ENCODE measurements around the gene PLEKHA7.

PLEKHA7 gene

DNA sequence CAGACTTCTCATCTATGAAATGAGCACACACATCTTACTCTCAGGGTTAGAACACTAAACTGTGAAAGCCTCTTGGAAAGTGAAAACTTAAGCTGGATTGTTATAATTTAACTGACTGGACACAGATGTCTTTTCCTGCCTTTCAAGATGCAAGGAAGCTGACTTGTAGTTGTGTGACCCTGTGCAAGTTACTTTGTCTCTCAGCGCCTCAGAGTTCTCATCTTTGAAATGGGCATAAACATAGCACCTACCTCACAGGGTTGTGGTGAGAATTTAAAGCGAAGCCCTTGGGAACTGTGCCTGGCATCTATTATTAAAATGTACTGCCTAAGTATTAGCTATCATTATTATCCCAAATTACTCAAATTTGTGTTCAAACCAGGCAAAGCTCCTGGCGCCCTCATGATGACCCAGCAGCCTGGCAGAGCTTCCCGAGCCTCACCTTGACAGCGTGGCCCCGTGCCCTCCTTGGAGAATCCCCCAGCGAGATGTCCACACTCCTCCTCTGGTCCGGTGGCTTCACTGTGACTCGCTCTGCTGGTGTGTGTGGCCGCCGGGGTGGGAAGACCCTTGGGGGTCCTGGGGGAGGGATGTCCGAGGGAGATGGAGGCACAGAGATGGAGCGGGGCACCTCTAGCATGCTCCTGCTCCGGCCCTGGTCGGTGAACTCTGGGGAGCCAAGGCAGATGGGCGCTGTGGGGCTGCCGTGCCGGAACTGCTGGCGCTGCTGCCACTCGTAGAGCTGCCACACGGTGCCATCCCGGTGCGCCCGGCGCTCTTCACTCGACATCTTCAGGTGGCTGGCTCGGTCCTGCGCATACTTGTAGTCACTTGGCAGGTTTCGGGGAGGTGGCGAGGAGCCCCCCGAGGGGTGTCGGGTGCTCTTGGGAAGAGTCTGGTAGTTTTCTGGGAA, 197.6 kb downstream of the PLEKHA7 start:
- Histone ChIP-seq H3K27ac (ENCODE audit: poor library complexity, severe bottlenecking) (no peak overlapping the region), H3K27me3 (ENCODE audit: insufficient read depth, poor library complexity, severe bottlenecking) (no peaks in the 10 kb centered on the region), H3K9me3 (ENCODE audit: severe bottlenecking) (no peaks in the 10 kb centered on the region), H3K4me3 (ENCODE audit: severe bottlenecking) (no peak overlapping the region), H3K36me3 (ENCODE audit: low read depth) (no peaks in the 10 kb centered on the region), H3K4me1 (ENCODE audit: insufficient read depth, poor library complexity, severe bottlenecking) (no peaks in the 10 kb centered on the region)
- ATAC-seq (ENCODE audit: low read depth) (no peak), DNase-seq (ENCODE audit: low spot score) (no peak)
- no peak for TF ChIP-seq CTCF (IDR thresholded peaks at IDR 0.05; ENCODE audit: poor library complexity, severe bottlenecking)

- Histone ChIP-seq H3K27ac (ENCODE audit: poor library complexity, severe bottlenecking) (no peak overlapping the region), H3K4me3 (ENCODE audit: severe bottlenecking) (no peak overlapping the region), H3K36me3 (ENCODE audit: low read depth) (no peaks in the 10 kb centered on the region), H3K27me3 (ENCODE audit: insufficient read depth, poor library complexity, severe bottlenecking) (no peaks in the 10 kb centered on the region), H3K9me3 (ENCODE audit: severe bottlenecking) (no peaks in the 10 kb centered on the region), H3K4me1 (ENCODE audit: insufficient read depth, poor library complexity, severe bottlenecking) (no peaks in the 10 kb centered on the region)
- no peak for TF ChIP-seq CTCF (IDR thresholded peaks at IDR 0.05; ENCODE audit: poor library complexity, severe bottlenecking)
- no peak for DNase-seq (ENCODE audit: low spot score)
- ATAC-seq (ENCODE audit: low read depth): no peak
These were observed 199.0 kb downstream of the PLEKHA7 start for GRCh38 chr11:16815047-16815767.

GRCh38 chr11:16814410-16815046, 199.7 kb downstream of the PLEKHA7 start:
- Histone ChIP-seq H3K4me3 (ENCODE audit: severe bottlenecking) (no peak overlapping the region), H3K4me1 (ENCODE audit: insufficient read depth, poor library complexity, severe bottlenecking) (no peaks in the 10 kb centered on the region), H3K9me3 (ENCODE audit: severe bottlenecking) (no peaks in the 10 kb centered on the region), H3K27ac (ENCODE audit: poor library complexity, severe bottlenecking) (no peak overlapping the region), H3K36me3 (ENCODE audit: low read depth) (no peaks in the 10 kb centered on the region), H3K27me3 (ENCODE audit: insufficient read depth, poor library complexity, severe bottlenecking) (no peaks in the 10 kb centered on the region)
- no peak for DNase-seq (ENCODE audit: low spot score)
- no peak for ATAC-seq (ENCODE audit: low read depth)
- TF ChIP-seq CTCF (IDR thresholded peaks at IDR 0.05; ENCODE audit: poor library complexity, severe bottlenecking): no peak

- DNase-seq (ENCODE audit: low spot score): no peak
- no peak for TF ChIP-seq CTCF (IDR thresholded peaks at IDR 0.05; ENCODE audit: poor library complexity, severe bottlenecking)
- no peaks in the 10 kb centered on the region for H3K9me3 ChIP-seq (ENCODE audit: severe bottlenecking)
- no peaks in the 10 kb centered on the region for H3K27me3 ChIP-seq (ENCODE audit: insufficient read depth, poor library complexity, severe bottlenecking)
- H3K27ac ChIP-seq (ENCODE audit: poor library complexity, severe bottlenecking): no peak overlapping the region
- ATAC-seq (ENCODE audit: low read depth): no peak
- H3K4me1 ChIP-seq (ENCODE audit: insufficient read depth, poor library complexity, severe bottlenecking): no peaks in the 10 kb centered on the region
- H3K4me3 ChIP-seq (ENCODE audit: severe bottlenecking): no peak overlapping the region
- no peaks in the 10 kb centered on the region for H3K36me3 ChIP-seq (ENCODE audit: low read depth)
These were observed 201.1 kb downstream of the PLEKHA7 start for GRCh38 chr11:16813126-16813525.
